Peyer's patch (tissue), 4 donors: ENCODE measurements around the gene CFAP61. TPM values are rescaled to one million over a fixed set of nuclear protein-coding genes. Genes with fewer than 3 reads are reported as not detected.

ENCODE experiments used
- DNase-seq, 3 donors: peaks; one replicate each; pipeline ENCODE4 v3.0.0-alpha.2; 2017 to 2019
- H3K27ac ChIP-seq, 4 donors: fragments of 200-600 bp; sonication (generic); one replicate each; pipeline ENCODE4 v1.5.1; 2016 to 2019
- H3K27me3 ChIP-seq, 2 donors: fragments of 200-600 bp; sonication (generic); one replicate each; pipeline ENCODE4 v1.5.1; 2019
- H3K36me3 ChIP-seq, 3 donors: fragments of 200-600 bp; sonication (generic); one replicate each; pipeline ENCODE4 v1.5.1; 2016 to 2019
- H3K4me1 ChIP-seq, 4 donors: fragments of 200-600 bp; sonication (generic); one replicate each; pipeline ENCODE4 v1.5.1; 2016 to 2019
- H3K4me3 ChIP-seq, 4 donors: fragments of 200-600 bp; sonication (generic); 1 replicate in 3 of 4; 2 replicates in 1 of 4; pipeline ENCODE4 v1.5.1; 2016 to 2019; ENCODE audit warnings: mild to moderate bottlenecking in 1 of 4
- H3K9me3 ChIP-seq, 4 donors: fragments of 200-600 bp; sonication (generic); one replicate each; pipeline ENCODE4 v1.5.1; 2016 to 2019; ENCODE audit warnings: mild to moderate bottlenecking in 1 of 4
- POLR2A ChIP-seq, 2 donors: fragments of 450-650 bp; IDR thresholded peaks; one replicate each; pipeline ENCODE4 v1.5.1; 2017; ENCODE audit warnings: antibody characterized with exemption in 2 of 2, mild to moderate bottlenecking in 2 of 2, moderate library complexity in 2 of 2
- total RNA-seq, 4 donors: library from RNA; depleted of rRNA; stranded (reverse); fragments of >200 nt; gene quantifications; one replicate each; pipeline ENCODE4 v1.1.0, GENCODE V29; 2016
- TF ChIP-seq, protein P1 (sequence below), 6 experiments: fragments of 450-650 bp in 4 of 6; fragments of 200-600 bp in 2 of 6; sonication (generic) in 1 of 6; IDR thresholded peaks; one replicate each; pipeline ENCODE4 v1.5.1; 2017 to 2019; ENCODE audit warnings: antibody characterized with exemption in 6 of 6, mild to moderate bottlenecking in 3 of 6, moderate library complexity in 1 of 6

The CFAP61 gene
- total RNA-seq, 4 donors from 2014 or later, result not detected

GRCh38 chr20:20210943-20211273 is 158.6 kb downstream of the CFAP61 start:
- no peak for TF ChIP-seq POLR2A (IDR thresholded peaks at IDR 0.05)
- TF ChIP-seq, protein P1, sequence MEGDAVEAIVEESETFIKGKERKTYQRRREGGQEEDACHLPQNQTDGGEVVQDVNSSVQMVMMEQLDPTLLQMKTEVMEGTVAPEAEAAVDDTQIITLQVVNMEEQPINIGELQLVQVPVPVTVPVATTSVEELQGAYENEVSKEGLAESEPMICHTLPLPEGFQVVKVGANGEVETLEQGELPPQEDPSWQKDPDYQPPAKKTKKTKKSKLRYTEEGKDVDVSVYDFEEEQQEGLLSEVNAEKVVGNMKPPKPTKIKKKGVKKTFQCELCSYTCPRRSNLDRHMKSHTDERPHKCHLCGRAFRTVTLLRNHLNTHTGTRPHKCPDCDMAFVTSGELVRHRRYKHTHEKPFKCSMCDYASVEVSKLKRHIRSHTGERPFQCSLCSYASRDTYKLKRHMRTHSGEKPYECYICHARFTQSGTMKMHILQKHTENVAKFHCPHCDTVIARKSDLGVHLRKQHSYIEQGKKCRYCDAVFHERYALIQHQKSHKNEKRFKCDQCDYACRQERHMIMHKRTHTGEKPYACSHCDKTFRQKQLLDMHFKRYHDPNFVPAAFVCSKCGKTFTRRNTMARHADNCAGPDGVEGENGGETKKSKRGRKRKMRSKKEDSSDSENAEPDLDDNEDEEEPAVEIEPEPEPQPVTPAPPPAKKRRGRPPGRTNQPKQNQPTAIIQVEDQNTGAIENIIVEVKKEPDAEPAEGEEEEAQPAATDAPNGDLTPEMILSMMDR (IDR thresholded peaks at IDR 0.05), result no peak
- Histone ChIP-seq H3K9me3 (no peaks in the 10 kb centered on the region), H3K4me1 (no peaks in the 10 kb centered on the region), H3K36me3 (no peaks in the 10 kb centered on the region), H3K4me3 (no peak overlapping the region), H3K27ac (no peak overlapping the region), H3K27me3 (no peaks in the 10 kb centered on the region)
- DNase-seq, result no peak

GRCh38 chr20:20211274-20211987 is 159.1 kb downstream of the CFAP61 start:
- Histone ChIP-seq H3K9me3 (no peaks in the 10 kb centered on the region), H3K4me1 (no peaks in the 10 kb centered on the region), H3K27ac (no peak overlapping the region), H3K27me3 (no peaks in the 10 kb centered on the region), H3K4me3 (no peak overlapping the region), H3K36me3 (no peaks in the 10 kb centered on the region)
- DNase-seq, result no peak
- TF ChIP-seq POLR2A (IDR thresholded peaks at IDR 0.05), result no peak
- TF ChIP-seq, protein P1 (IDR thresholded peaks at IDR 0.05), result no peak

DNA sequence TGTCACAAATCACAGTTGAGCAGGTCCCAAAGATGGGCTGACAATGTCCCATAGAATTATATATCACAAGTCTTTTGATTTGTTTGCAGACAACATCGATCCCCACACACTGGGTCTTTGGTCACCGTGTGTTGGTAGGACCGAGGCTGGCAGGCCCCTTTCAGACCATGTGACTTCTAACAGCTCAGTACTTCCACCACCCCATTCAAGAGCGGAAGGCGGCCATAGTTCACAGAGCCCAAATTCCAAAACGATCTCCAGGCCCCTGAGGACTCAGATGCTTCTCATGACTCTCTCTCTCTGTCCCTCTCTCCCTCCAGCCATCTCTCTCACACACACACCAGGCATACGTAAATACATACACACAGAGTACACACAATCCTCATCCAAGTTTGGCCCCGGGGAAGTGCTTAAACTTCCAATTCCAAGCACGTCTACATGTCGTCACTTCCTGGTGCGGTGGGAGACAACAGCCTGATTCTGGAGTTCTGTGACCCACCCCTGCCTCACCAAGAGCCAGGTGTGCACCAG is 159.7 kb downstream of the CFAP61 start:
- Histone ChIP-seq H3K27ac (no peak overlapping the region), H3K27me3 (no peaks in the 10 kb centered on the region), H3K36me3 (no peaks in the 10 kb centered on the region), H3K9me3 (no peaks in the 10 kb centered on the region), H3K4me3 (no peak overlapping the region), H3K4me1 (no peaks in the 10 kb centered on the region)
- DNase-seq, result no peak
- no peak for TF ChIP-seq POLR2A (IDR thresholded peaks at IDR 0.05)
- TF ChIP-seq, protein P1 (IDR thresholded peaks at IDR 0.05), result no peak

DNA sequence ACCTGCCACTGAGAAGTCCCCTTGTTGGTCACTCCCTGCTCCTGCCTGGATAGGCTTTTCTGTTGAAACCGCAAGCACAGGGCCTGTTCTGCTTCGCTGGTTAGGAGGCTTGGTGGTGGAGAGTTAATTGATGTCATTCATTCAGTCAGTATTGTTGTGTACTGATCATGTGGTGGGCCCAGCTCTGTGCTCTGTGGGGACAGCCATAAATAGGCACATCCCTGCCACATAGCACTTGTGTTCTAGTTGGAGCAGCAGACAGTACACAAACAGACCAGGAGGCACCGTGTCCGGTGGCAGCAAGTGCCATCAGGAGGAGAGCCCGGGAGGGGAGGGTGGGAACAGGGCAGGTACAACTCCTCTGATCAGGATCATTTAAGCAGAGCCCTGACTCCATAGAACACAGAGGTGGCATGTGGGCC is 160.4 kb downstream of the CFAP61 start:
- Histone ChIP-seq H3K27me3 (no peaks in the 10 kb centered on the region), H3K27ac (no peak overlapping the region), H3K9me3 (no peaks in the 10 kb centered on the region), H3K4me1 (no peaks in the 10 kb centered on the region), H3K36me3 (no peaks in the 10 kb centered on the region), H3K4me3 (no peak overlapping the region)
- DNase-seq, result no peak
- TF ChIP-seq, protein P1 (IDR thresholded peaks at IDR 0.05), result no peak
- no peak for TF ChIP-seq POLR2A (IDR thresholded peaks at IDR 0.05)

DNA sequence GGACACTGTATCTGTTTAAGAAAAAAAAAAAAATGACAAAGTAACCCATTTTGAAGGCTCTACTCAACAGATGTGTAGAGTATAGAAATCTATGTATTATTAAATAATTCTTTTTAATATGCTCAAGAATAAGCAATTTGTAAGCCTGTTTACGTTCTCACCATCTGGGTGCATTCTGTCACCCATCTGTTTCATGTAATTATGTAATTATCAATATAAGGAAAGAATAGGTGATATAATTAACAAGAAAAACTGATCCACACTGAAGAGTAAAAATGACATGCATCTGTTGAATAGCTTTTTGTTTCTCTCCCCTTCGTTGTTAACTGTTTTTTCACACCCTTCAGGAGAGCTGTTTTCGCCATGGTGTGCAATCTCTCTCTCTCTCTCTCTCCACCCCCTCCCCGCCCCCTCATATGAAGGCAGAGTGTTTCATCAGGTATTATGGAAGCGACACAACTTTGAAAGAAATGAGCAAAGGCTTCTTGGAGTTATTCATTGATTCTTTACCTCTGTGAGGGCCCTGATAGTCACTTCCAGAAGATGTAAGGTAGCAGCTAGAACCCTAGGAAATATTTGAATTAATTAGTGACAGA is 161.3 kb downstream of the CFAP61 start:
- TF ChIP-seq POLR2A (IDR thresholded peaks at IDR 0.05), result no peak
- TF ChIP-seq, protein P1 (IDR thresholded peaks at IDR 0.05), result no peak
- H3K4me3 ChIP-seq, result no peak overlapping the region
- H3K27ac ChIP-seq, result no peak overlapping the region
- no peaks in the 10 kb centered on the region for H3K36me3 ChIP-seq
- H3K27me3 ChIP-seq, result no peaks in the 10 kb centered on the region
- H3K4me1 ChIP-seq, result no peaks in the 10 kb centered on the region
- H3K9me3 ChIP-seq, result no peaks in the 10 kb centered on the region
- DNase-seq, result no peak
